ENCODE results near the gene MASP1.
"Not testable (repeated sequence)": the region's sequence is repeated elsewhere in the genome, so short reads cannot be mapped to it uniquely, and the experiment has no call there.

The MASP1 gene

DNA sequence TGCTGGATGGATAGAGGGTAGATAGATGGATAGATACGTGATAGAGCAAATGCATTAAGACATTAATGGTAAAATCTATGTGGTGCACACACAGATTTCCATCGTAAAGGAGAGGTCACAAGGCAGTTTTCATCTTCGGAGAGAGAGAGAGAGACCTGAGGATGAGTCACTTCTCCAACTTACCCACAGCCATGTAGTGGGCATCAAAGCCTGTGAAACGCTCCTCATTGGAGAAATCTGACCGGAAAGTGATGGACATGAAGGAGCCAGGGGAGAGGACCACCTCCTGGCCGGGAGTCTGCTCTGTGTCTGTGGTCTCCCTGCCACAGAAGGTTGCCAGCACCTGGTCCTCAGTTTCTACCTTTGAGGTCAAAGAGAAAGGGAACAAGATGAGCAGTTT is 29.2 kb downstream of the MASP1 start:
- no peak for DNase-seq

DNA sequence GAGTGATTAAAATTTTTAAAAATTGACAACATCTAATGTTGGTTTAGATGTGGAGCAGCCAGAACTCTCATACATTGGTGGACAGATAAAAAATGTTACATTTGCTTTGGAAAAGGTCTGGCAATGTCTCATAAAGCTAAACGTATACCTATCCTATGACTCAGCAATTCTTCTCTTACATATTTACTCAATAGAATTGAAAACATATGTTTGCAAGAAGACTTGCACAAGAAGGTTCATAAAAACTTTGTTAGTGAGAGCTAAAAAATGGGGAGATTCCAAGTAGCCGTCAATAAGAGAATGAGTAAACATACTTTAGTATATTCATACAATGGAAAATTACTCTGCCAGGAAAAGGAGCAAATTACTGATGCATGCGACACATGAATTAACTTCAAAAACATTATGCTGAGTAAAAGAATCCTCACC is 30.0 kb downstream of the MASP1 start:
- DNase-seq = no peak

DNA sequence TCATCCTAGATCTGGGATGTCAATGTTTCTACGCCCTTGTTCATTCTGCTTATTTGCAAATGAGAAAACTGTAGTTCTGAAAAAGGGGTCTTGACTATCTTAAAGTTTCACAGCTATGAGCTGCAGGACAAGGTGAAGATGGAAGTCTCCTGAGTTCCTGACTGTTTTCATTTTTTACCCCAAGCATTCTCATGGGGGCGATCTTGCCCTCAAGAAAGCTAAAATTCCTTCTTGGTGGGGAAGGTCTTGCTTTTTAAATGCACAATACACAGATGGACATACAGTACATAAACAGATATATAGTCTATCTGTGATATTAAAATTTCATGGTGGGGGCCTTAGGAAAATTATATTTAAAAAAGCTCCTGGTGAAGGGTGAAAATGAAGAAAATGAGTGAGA is 32.4 kb downstream of the MASP1 start:
- DNase-seq = no peak

DNA sequence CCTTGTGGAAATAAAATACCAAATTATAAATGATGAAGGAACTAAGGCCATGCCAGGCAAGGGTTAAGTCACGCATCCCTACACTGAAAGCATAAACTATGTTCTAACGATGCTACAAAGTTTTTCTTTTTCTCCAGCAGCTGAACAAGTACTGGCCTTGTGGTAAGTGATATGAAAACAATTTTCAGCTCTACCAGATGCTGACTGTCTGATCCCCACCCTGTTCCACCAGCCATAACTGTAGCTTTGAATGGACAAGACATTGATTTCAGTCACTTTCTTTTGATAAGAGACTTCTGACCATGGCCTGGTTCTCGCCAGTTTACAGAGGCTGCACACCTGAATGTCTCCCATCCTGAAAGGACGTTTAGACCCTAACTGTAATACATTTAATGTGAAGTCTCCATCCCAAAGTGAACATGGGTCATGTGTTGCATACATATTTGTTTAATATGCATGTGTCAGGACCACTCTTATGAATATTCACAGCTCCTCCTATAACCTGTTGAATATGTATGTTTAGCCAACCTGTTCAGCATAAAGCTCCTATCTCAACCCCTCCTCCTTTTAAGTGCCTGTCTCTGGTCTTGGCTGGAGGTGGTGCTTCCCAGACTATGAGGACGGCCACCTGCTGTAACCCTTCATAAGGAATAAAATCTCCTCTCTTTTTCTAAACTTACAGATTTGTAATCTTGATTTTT is 33.4 kb downstream of the MASP1 start:
- DNase-seq = no peak

DNA sequence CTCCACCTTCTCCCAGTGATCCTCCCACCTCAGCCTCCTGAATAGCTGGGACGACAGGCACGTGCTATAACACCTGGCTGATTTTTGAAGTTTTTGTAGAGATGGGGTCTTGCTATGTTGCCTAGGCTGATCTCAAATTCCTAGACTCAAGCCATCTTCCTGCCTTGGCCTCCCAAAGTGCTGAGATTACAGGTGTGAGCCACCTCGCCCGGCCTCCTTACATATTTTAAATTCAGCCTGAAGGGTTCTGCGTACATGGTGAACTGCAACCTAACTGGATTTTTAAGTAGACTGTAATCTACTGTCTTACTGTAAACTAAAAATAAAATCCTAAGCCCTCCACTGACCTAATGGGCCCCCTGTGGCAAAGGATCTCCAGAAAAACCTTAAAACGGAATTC is 34.1 kb downstream of the MASP1 start:
- no peak for DNase-seq

DNA sequence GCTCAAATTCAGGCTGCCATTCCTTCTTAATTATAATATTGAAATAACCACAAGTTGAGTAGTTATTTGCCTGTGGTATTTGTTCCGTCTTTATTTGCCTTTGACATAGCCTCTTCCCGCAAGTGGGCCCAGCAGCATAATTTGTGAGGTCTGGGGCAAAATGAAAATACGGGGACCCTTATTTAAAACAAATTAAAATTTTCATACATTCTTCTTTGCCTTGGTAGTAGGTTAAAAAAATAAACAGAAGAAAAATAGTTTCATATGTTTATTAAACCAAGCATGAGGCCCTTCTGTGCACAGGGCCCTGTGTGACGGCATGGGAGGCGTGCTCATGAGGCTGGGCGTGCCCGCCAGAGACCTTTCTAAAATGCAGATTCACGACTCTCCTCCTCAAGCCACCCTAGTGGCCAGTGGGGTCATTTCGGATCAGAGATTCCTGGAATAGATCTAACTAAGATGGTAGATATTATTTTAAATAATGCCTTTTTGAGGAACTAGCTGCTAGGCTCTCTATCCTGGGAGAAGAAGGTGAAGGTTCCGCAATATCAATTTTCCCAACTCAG is 35.4 kb downstream of the MASP1 start:
- DNase-seq = no peak

DNA sequence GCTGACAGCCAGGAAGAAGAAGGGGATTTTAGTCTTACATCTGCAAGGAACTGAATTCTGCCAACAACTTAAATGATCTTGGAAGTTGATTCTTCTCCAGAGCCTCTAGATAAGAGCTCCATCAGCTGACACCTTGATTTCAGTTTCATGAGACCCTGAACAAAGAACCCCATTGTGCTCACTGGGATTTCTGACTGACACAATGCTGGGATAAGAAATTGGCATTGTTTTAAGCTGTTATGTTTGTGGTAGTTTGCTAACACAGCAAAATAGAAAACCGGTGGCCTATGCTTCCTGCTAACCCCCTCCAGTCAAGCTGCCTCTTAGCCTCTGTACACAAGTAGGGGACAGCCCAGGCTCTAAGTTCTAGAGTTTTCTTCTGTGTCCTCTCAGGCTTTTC is 36.2 kb downstream of the MASP1 start:
- no peak for DNase-seq

DNA sequence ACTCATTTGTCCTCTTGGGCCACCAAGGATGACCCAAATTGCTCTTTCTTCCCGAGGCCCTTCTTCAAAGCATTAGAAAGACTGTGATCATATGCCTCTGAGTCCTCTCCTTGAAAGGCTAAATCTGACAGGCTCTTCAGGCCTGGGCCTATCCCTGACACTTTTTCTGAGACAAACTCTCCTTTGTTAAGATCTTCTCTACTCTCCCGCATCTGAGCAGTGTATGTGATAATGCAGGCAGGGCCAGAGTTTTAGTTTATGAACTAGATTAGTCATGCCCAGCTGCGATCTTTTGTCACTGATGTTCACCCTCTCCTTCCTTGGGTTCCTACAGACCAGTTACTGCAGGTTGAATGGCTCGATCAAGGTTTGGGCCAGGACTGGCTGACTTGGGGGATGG is 39.2 kb downstream of the MASP1 start:
- no peak for DNase-seq

DNA sequence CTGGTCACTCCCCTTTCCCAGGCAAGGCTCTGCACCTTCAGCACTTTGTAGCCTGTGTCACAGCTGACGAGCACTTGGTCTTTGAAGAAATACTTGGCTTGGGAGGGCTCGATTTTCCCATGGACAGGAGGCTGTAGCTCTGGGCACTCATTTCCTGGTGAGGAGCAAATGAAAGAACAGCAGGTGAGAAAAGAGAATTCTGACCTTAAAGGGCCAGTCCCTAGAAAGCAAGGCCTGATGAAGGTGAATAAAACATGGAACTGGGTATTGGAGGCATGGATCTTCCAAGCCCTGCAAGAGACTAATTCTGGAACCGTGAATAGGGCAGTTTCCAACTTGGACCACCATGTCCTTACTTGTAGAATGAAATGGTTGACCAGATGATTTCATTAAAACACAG is 39.9 kb downstream of the MASP1 start:
- no peak for DNase-seq

DNA sequence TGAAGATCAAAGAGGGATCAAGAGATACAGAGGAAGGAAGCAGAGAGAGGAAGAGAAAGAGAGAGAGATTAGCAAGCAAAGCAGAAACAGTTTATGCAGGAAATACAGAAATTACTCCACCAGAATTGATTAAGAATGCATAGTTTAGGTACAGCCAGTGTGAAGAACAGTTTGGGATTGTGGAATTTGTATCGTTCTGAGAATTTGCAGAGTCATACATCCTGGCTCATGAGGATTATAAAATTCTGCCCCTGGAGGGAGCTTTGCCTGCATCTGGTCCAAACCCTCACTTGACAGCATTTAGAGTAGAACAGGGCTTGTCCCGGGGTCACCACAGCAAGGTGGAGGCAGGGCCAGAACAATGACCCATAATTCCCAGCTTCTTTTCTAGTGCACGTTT is 44.1 kb downstream of the MASP1 start:
- no peak for DNase-seq

DNA sequence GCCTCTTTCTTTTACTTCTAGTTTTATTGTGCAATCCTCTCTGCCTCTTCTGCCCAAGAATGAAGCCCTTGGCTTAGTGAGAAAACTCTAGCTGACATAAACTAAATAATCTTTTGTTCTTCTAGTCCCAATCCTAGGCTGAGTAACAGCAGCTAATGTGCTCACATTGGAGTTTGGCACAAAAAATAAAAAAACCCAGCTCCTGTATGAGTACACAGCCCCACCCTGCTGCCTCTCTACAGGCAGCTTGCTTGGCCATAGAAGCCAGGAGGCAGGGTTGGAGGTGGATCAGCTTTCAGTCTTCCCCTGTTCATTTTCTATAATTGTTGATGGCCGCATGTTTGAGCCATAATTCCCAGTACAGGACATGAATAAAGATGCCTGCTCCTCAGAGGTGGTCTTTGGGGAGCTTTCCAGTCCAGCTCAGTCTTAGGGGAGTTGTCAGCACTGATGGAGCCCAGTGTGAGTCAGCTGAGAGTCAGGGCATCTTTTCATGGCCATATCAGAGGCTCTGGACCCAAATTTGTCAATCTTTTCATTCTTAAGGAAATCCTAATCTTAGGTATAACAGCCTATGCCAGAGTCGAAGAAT is 47.5 kb downstream of the MASP1 start:
- no peak for DNase-seq

DNA sequence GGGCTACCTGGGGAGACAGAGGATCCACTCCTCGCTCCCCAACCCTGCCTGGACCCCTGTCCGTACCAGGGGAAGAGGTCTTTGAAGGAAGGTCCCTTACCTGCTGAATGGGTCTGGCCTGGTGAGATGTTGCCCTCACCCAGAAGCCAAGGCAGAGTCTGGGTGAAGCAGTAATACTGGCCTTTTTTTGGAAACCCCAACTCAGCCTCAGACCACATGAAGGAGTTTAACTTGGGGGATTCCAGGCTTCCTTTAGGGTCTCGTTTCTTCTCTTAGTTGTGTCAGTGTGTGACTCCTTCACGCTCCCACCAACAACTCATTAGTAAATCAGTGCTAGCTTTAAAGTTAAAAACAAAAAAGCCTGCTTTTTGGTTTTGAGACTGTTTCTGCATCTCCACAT is 48.6 kb downstream of the MASP1 start:
- no peak for DNase-seq

DNA sequence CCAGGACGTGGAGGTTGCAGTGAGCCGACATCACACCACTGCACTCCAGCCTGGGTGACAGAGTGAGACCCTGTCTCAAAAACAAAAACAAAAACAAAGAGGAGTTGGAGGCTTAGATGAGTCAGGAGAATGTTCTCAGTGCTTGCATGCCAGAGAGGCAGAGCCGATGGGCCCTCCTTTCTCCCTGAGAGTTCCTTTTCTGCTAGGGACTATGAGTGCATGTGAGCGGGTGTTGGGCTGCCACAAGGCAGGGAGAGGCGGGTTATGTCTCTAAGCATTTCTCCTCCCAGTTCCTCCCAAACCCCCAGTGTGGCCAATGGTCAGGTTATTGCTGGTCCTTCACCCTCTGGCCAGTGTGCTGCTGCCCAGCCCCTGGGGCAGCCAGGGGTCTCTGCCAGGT is 49.1 kb downstream of the MASP1 start:
- no peak for DNase-seq

DNA sequence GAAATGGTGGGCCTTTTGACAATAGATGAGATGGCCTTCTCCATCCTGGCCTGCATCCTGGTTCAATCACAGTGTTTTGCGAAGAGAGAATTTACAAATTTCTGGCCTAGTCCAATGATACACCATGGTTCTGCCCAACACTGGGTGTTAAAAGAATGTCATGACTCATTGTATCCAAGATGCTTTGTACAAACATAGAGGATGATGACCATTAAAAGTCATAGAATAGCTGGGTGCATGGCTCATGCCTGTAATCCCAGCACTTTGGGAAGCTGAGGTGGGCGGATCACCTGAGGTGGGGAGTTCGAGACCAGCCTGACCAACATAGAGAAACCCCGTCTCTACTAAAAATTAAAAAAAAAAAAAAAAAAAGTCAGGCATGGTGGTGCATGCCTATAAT is 52.7 kb downstream of the MASP1 start:
- not testable (repeated sequence) for DNase-seq

DNA sequence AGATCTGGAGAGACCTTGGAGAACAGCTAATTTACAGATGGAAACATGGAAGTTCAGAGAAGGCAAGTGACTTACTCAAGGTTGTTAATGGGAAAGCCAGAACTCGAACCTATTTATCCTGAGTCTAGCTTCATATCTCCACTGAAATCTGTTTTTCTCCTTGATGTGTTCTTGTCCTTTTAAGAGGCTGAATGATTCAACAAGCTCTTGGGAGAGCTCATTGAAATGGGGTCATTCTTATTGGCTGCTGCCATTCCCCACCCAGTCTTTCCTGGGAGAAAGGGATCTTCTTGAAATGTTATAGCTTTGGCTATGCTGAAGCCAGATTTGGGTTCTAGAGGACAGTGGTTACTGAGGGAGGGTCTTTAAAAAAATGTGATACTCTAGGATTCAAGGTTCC is 53.3 kb downstream of the MASP1 start:
- DNase-seq = no peak

DNA sequence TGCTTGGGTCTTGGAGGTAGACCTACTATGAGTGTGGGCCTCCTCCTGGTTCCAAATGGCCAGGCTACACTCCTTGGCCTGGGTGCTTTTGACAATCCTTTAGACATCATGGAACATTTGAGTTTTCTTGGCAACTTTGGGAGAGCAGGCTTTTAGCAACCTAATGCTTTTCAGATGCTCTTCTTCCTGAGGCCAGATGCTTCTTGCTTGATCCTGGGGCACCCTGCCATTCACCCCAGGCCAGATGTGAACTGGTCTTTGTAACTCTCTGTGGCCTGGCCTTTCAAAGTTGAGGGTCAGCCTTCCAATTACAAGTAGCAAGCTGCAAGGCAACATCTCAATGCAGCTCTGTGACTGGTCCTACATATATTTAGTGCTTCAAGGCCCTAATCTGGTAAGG is 53.8 kb downstream of the MASP1 start:
- DNase-seq = no peak

DNA sequence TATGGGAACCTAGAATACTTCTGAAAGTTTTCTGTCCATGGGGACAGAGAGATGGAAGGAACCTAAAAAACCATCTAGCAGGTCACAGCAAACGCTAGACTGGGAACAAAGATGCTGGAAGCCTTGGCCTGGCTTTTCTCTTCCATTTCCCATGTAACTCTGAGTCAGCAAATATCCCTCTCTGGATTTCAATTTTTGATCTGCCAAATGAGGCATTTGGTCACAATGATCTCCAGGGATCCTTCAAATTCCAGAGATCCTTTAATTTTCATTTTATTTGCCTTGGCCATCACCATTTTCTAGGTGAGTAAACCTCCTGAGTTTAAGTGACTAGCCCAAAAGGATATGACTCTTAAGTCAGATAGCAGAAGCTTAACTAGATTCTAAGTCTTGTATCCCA is 54.6 kb downstream of the MASP1 start:
- no peak for DNase-seq

DNA sequence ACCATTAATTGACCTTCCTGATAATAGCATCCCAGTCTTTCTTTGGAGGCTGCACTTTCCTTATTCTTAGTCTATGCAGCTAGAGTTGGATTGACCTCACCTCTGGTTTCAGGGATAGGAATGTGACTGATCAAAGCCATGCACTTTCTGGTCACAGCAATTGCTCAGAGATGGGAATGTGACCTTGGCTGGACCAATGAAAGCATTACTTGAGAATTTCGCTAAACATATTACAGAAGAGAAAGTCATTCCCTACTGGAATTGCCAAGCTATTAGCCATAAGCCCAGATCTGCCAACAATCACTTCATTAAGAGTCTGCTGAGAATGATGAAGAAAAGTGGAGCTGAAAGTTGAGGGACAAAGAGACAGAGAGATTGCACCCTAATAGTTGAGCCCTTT is 61.5 kb downstream of the MASP1 start:
- no peak for DNase-seq

DNA sequence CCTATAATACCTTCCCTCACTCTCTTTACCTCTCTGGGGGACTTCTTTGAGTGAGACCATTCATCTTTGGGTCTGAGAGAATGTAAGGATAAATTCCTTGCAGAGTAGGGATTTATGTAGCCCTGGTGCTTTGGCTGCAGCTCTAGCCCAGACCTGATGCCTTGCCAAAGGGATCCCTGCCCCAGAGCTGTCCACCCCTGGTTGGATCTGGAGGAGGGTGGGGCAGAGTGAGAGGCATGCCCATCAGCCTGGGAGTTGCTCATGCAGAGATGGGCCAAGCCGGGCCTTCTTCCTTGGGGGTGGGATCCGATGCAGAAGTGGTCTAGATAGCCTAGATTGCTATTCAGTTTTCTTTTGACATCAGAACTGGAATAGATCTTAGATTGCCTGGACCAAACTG is 62.8 kb downstream of the MASP1 start:
- DNase-seq = no peak

DNA sequence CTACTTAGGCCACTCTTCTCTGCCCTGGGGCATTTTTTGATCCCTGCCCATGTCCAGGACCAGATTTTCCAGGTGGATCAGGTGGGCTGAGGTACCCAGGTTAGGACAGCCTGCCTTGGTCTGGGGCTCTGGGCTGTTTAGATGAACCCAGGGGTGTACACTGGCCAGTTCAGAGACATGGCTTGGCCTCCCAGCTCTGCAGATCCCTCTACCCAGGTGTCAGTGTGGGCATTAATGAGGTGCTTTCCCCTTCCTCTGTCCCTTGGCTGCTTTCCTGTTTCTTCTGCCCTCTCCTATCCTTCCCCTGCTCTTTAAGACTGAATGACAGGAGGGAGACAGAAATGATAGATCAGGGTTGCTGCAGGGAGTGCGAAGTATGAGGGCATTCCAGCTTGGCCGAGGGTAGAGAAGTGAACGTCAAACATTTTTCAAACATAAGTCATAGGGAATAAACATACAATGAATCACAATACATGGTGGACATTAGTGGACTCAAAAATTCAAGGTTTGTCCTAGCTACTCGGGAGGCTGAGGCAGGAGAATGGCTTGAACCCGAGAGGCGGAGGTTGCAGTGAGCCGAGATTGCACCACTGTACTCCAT is 63.8 kb downstream of the MASP1 start:
- DNase-seq = no peak

DNA sequence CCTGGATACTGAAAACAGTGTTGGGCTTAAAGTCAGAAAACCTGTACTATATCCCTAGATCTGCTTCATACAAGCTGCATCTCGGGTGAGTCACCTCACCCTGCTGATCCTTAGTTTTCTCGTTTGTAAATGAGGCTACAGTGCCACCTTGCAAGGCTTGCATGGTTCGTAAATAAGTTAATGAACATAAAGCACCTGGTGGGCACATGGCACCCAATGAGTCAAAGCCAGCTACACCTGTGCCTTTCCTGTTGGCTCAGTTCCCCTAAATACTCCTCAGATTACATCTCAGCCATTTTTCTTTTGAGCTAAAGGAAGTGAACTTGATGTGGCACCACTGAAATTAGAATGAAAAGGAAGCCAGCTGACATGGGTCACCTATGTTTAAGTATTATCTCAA is 67.7 kb downstream of the MASP1 start:
- DNase-seq = no peak

DNA sequence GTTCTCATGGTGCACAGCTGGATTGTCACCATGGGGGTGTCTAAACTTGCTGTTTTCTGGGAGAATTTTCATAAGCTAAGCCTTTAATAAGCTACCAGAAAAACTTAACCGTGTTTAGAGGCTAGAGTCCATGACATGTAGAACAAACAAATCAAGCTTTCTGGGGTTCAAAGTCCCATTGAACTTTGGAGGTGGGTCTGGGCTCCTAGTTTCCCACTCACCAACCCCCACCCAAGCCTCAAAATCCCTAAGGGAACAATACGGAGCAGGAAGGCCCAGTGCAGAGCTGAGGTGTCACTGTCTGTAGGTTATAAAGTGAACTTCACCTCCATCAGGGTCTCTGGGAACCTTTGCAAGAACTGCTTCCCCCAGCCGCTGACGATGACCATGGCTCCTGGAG is 68.7 kb downstream of the MASP1 start:
- DNase-seq = no peak

DNA sequence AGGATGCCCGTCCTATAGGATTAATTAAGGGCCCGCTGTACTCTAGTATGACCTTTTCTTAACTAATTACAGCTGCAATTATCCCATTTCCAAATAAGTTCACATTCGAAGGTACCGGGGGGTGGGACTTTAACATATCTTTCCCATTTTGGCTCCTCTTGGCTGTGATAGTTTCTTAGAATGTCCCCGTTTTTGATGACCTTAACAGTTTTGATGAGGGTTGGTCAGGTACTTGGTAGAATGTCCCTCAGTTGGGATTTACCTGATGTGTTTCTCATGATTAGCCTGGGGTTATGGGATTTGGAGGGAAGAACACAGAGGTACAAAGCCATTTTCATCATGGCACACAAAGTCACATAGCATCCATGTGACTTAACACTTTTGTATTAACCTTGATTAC is 76.1 kb downstream of the MASP1 start:
- DNase-seq = no peak

DNA sequence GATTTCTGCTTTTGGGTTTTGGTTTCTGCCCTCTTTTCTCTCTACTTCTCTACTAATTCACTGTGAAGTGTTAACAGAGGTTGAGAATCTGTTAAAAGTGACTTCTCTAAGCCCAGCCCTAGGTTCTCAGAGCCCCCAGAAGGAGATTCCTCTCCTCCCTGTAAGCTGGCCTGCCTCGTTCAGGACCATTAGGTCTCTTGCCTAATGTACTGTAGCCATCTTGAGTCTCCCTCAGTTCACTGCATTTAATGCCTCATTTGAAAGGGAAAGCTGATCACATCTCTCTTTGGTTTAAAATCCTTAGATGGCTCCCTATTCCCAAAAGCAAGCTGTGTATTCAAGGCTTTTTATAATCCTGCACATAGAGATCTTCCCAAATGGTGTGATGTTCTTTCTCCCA is 77.9 kb downstream of the MASP1 start:
- DNase-seq = no peak

DNA sequence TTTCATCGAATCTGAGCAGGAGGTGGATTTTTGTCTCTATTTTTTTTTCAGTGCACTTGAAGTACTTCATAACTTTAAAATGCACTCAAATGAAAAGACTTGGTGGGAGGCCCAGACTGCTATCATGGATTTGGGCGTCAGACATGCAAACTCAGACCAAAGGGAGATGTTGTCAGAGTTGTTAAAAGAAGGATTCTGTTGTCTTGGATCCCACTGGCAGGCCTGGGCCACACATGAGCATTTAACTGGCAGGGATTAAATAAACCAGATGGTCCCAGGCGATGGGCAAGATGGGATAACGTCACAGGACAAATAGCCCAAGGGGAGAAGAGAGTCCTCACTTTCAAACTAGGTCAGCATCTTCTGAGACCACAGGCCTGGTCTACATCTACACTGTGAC is 78.8 kb downstream of the MASP1 start:
- DNase-seq = no peak
